ENCODE results near the gene L1CAM.

DNA sequence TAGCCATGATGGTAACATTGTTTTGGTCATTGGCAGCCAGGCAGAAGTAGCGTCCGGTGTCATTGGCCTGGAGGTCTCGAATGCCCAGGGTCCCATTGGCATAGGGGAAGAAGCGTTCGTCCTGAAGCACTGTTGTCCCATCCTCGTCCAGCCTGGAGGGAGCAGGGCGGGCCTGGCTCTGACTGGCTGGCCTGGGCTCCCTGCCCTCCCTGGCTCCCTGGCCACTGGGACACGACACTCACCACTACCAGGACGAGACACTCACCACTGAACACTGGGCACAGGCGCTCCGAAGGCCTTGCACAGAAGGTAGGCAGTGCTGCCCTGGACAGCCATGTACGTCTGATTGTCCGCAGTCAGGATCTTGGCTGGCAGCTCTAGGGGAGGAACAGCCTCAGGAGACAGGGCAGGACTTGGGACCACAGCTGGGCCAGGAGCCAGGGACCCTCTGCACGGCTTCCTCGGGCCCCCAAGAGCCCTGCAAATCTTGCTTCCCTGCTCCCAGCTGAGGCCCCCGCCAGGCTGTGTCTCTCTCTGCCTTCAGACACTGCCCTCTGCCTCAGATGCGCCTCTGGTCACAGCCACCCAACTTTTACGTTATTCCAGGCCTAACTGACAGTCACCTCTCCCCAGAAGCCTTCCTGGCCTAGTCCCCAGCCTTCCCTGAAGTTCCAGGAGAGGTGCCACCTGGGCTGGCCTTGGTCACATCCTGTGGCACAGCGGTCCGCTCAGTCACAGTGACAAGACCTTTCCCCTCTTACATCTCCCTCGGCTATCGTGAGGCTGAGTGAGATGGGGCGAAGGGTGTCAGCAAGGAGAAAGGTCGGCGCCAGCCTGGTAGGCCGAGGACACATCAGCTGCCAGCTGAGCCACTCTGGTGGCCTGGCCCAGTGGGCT is 17.1 kb downstream of the L1CAM start:
- TF ChIP-seq CEBPB (IDR thresholded peaks at IDR 0.05) (no peak), KDM1A (IDR thresholded peaks at IDR 0.05; ENCODE audit: low read depth) (no peak), POLR2A (IDR thresholded peaks at IDR 0.05; ENCODE audit: low read length) (no peak), RCOR1 (IDR thresholded peaks at IDR 0.05; ENCODE audit: low read depth, low read length) (no peak), RAD21 (conservative IDR thresholded peaks at IDR 0.05 in 1 of 2, IDR thresholded peaks at IDR 0.05 in 1 of 2) (no peak), MYC (IDR thresholded peaks at IDR 0.05; ENCODE audit: borderline replicate concordance, low read length) (no peak)
- TF ChIP-seq, protein P1, sequence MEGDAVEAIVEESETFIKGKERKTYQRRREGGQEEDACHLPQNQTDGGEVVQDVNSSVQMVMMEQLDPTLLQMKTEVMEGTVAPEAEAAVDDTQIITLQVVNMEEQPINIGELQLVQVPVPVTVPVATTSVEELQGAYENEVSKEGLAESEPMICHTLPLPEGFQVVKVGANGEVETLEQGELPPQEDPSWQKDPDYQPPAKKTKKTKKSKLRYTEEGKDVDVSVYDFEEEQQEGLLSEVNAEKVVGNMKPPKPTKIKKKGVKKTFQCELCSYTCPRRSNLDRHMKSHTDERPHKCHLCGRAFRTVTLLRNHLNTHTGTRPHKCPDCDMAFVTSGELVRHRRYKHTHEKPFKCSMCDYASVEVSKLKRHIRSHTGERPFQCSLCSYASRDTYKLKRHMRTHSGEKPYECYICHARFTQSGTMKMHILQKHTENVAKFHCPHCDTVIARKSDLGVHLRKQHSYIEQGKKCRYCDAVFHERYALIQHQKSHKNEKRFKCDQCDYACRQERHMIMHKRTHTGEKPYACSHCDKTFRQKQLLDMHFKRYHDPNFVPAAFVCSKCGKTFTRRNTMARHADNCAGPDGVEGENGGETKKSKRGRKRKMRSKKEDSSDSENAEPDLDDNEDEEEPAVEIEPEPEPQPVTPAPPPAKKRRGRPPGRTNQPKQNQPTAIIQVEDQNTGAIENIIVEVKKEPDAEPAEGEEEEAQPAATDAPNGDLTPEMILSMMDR (IDR thresholded peaks at IDR 0.05), result no peak
- TF ChIP-seq, protein P2, sequence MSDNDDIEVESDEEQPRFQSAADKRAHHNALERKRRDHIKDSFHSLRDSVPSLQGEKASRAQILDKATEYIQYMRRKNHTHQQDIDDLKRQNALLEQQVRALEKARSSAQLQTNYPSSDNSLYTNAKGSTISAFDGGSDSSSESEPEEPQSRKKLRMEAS (IDR thresholded peaks at IDR 0.05), result no peak
- TF ChIP-seq, protein P3, sequence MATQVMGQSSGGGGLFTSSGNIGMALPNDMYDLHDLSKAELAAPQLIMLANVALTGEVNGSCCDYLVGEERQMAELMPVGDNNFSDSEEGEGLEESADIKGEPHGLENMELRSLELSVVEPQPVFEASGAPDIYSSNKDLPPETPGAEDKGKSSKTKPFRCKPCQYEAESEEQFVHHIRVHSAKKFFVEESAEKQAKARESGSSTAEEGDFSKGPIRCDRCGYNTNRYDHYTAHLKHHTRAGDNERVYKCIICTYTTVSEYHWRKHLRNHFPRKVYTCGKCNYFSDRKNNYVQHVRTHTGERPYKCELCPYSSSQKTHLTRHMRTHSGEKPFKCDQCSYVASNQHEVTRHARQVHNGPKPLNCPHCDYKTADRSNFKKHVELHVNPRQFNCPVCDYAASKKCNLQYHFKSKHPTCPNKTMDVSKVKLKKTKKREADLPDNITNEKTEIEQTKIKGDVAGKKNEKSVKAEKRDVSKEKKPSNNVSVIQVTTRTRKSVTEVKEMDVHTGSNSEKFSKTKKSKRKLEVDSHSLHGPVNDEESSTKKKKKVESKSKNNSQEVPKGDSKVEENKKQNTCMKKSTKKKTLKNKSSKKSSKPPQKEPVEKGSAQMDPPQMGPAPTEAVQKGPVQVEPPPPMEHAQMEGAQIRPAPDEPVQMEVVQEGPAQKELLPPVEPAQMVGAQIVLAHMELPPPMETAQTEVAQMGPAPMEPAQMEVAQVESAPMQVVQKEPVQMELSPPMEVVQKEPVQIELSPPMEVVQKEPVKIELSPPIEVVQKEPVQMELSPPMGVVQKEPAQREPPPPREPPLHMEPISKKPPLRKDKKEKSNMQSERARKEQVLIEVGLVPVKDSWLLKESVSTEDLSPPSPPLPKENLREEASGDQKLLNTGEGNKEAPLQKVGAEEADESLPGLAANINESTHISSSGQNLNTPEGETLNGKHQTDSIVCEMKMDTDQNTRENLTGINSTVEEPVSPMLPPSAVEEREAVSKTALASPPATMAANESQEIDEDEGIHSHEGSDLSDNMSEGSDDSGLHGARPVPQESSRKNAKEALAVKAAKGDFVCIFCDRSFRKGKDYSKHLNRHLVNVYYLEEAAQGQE (IDR thresholded peaks at IDR 0.05), result no peak
- TF ChIP-seq, protein P4, sequence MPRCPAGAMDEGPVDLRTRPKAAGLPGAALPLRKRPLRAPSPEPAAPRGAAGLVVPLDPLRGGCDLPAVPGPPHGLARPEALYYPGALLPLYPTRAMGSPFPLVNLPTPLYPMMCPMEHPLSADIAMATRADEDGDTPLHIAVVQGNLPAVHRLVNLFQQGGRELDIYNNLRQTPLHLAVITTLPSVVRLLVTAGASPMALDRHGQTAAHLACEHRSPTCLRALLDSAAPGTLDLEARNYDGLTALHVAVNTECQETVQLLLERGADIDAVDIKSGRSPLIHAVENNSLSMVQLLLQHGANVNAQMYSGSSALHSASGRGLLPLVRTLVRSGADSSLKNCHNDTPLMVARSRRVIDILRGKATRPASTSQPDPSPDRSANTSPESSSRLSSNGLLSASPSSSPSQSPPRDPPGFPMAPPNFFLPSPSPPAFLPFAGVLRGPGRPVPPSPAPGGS (IDR thresholded peaks at IDR 0.05), result no peak
